HK-2 (cell line): ENCODE data around the gene IQCE.
"Not testable (repeated sequence)": the region's sequence is repeated elsewhere in the genome, so short reads cannot be mapped to it uniquely, and the experiment has no call there.

Experiments used
- DNase-seq: peaks from one replicate; pipeline ENCODE4 v3.0.0-alpha.2; 2018; ENCODE audit not compliant: unreplicated experiment

IQCE gene

GRCh38 chr7:2601907-2602306 is 43.1 kb downstream of the IQCE start:
- DNase-seq = no peak

- no peak for DNase-seq
Observed at GRCh38 chr7:2602406-2603043, 43.7 kb downstream of the IQCE start.

- DNase-seq = no peak
Observed at GRCh38 chr7:2603044-2603965, 44.5 kb downstream of the IQCE start.

GRCh38 chr7:2604608-2605174 is 45.9 kb downstream of the IQCE start:
- DNase-seq = no peak

- no peak for DNase-seq
Observed at GRCh38 chr7:2605608-2606538, 47.1 kb downstream of the IQCE start.

- DNase-seq = no peak
Observed at GRCh38 chr7:2606539-2606936, 47.8 kb downstream of the IQCE start.

- no peak for DNase-seq
Observed at GRCh38 chr7:2607122-2607922, 48.5 kb downstream of the IQCE start.

- no peak for DNase-seq
Observed at GRCh38 chr7:2607923-2608904, 49.4 kb downstream of the IQCE start.

- DNase-seq = no peak
Observed at GRCh38 chr7:2608921-2609411, 50.2 kb downstream of the IQCE start.

GRCh38 chr7:2609646-2610045 is 50.9 kb downstream of the IQCE start:
- not testable (repeated sequence) for DNase-seq

GRCh38 chr7:2610466-2610865 is 51.7 kb downstream of the IQCE start:
- no peak for DNase-seq

GRCh38 chr7:2610898-2611297 is 52.1 kb downstream of the IQCE start:
- DNase-seq = no peak

- no peak for DNase-seq
Observed at GRCh38 chr7:2611401-2611800, 52.6 kb downstream of the IQCE start.

- no peak for DNase-seq
Observed at GRCh38 chr7:2611922-2612321, 53.1 kb downstream of the IQCE start.

- DNase-seq = no peak
Observed at GRCh38 chr7:2612445-2613097, 53.8 kb downstream of the IQCE start.

GRCh38 chr7:2613098-2613930 is 54.5 kb downstream of the IQCE start:
- no peak for DNase-seq

GRCh38 chr7:2613931-2614600 is 55.3 kb downstream of the IQCE start:
- no peak for DNase-seq
